NCI-H82 treated with DMSO at 0.1 percent for 48 hours (cell line): ENCODE results near the gene RAE1.

ENCODE experiments used
- DNase-seq: peaks from one replicate; lab custom pipeline; 2025; ENCODE audit not compliant: unreplicated experiment; lab: John Stamatoyannopoulos, UW

Gene RAE1

DNA sequence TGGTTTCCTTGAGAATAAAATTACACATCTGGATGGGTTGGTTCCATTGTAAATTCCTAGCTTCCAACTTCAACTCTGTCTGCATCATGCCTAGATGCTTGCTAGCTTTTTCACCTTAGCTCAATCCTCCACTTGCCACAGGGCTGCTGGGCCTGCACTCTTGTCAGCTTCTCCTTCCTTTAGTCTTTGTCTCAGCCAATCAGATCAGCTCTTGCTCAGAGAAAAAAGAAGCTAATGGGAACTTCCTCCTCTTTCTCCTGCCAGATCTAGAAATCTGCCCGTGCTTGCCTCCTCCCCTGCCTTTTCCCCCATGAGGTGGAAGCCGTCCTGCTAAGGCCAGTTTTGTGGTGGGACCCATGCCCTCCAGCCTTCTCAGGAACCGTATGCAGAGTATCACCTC is 18.5 kb downstream of the RAE1 start:
- no peak for DNase-seq

DNA sequence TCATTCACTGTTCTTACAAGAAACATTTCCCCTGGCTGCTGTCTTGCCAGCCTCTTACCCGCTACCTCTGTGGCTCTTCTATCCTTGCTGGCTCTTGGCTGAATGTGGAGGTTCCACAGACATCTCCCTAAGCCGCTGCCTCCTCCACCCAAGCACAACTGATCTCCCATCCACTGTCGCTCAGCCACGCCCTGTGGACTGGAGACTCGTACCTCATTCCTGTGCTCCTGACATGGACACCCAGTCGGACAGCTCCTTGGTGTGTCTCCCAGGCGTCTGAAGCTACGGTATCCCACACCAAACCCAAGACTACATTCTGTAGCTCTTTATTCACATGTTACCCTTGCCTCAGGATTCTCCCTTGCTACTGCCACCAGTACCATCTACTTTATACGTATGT is 19.3 kb downstream of the RAE1 start:
- DNase-seq, result no peak

DNA sequence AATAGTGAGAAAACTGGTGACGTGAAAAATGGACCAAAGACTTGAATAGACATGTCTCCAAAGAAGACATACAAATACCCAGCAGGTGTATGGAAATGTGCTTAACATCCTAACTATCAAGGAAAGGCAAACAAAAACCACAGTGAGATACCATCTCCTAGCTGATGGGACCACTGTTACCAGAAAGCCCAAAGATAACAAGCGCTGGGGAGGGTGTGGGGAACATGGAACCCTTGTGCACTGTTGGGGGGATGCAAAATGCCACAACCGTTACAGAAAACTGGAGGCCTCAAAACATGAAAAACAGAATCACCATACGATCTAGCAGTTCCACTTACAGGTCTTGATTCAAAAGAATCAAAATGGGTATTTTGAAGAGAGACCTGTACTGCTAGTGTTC is 20.3 kb downstream of the RAE1 start:
- no peak for DNase-seq

DNA sequence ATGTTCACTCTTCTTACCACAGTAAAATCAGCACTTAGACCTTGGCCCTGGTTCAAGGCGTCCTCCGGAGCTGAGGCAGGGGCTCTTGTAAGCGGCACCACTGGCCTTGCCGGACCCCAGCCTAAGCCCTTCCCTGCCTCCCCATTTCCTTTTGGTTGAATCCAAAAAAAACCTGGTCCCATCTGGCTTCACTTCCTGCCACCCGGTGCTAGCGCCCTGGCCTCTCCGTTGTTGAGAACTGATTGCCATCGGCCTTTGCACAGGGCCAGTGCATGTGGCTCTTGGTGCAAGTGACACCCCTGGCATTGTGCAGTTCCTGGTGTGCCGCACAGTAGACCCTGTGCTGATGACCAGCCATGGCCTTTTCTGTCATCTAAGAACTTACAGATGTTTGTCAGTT is 21.1 kb downstream of the RAE1 start:
- no peak for DNase-seq

DNA sequence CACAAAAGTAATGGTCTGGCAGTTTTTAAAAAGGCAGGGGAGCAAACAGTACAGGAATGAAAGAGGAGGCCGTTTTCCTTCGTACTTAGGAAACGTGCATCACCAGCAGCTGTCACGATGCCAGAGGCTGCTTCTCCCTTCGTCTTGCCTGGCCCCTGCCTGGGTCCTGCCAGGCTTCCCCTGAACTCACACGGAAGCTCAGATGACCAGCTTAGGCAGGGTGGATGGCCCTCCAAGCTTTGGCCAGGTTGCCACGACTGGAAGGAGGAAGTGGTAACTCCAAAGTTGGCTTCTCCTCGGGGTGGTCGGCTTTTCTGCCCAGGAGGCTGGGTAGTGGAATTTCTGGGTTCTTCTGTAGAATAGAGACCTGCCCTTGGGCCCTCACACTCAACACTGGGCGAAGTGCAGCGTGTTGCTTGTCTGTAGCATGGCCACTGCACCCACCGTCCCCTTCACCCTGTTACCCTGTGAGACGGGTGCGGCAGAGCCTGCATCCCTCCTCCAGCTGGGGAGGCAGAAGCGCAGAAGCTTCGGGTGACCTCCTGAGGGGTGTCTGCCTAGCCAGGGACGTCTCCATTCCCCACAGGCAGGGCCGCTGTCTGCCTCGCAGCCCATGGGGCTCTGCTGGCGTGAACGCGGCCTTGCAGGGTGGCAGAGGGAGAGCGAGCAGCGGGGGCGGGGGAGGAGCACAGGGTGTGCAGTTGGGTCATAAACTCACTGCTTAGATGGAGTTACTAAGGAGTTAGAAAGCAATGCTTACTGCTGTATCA is 21.7 kb downstream of the RAE1 start:
- no peak for DNase-seq

DNA sequence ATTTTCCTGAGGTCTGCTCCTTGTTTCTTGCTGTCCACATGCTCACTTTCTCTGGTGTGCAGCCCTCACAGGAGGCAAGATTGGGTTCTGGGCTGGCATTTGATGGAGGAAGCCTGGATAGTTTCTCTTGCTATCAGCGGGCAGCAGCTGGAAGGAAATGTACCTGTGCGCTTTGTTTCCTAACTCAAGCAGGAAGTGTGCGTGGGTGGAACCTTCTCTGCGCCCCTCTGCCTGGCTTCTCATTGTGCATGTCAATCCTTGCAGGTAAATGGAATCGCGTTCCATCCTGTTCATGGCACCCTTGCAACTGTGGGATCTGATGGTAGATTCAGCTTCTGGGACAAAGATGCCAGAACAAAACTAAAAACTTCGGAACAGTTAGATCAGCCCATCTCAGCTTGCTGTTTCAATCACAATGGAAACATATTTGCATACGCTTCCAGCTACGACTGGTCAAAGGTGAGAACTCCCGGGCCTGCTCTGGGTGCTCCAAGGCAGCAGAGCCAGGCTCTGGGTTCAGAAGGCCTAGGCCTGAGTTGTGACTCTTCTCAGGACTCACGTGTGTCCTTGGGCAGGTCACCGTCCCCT is 23.4 kb downstream of the RAE1 start:
- DNase-seq, result no peak

DNA sequence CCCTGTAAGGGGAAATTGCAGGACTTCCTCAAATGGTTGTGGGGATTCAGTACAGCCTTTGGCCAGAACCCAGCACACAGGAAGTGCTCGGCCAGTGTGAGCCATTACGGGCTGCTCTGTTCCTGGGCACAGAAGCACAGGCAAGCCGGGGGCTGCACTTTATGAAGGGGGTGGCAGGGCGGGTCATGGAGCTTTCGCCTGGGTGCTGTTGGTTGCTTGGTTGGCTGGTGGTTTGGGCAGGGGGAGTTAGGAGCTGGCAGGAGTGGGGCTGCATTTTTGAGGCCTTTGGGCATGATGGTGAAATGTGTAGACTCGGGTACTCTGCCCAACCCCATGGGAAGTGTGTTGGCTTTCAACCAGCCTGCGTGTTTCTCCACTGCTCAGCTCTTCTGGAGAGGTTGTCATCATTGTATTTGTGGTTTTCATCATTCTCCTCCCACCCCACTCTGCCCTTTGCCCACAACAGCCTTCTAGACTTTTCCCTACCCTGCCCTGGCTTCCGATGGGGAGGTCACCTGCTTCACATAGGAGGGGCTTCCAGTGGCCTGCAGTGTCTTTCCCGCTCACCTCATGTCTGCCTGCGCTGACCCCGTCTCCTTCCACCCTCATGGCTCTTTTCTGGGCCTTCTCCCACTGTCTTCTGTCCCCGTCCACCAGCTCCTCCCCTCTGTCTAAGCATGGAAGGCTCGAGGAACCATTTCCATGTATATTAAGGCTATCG is 24.0 kb downstream of the RAE1 start:
- DNase-seq, result no peak

DNA sequence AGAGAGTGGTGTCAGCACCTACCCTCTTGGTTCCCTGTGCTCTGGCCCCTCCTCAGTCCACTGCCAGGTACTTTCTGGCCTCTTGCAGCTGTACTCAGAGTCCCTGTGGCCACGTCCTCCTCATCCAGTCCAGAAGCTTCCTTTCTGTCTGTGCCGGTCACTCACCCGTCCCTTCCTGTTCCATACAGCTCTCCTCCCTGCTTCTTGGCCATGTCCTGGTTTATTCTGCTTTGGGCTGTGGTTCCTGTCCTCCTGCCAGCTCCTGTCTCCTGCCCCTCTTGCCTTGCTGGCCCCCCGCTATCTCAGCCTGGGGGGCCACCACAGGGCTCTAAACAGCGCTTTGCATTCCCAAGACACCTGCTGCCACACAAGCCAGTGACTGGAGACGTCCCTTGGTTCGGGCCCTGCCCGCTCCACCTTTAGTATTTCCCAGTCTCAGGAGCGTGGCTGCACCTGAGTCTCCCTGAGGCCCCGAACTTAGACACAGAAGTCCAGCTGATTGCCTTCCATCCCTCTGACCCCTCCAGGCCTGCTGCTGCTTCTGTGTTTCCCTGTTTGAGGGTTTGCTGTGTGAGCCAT is 24.7 kb downstream of the RAE1 start:
- no peak for DNase-seq

DNA sequence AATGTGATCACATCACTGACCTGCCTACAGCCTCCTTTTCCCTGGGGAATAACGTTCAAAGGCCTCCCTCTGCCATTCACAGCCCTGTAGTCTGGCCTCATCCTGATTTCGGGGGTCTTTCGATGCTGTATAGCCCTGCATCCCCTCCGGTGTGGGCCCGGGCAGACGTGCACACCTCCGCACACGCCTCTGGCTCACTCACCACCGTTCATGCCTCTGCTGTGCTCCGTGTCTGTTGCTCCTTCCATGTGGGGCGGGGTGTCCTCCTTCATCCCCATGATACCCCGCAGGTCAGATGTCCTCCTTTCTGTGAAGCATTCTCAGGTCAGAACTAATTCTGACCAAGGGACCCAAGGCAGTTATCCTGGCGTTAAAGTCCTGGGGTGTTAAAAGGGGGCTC is 26.3 kb downstream of the RAE1 start:
- DNase-seq, result no peak

DNA sequence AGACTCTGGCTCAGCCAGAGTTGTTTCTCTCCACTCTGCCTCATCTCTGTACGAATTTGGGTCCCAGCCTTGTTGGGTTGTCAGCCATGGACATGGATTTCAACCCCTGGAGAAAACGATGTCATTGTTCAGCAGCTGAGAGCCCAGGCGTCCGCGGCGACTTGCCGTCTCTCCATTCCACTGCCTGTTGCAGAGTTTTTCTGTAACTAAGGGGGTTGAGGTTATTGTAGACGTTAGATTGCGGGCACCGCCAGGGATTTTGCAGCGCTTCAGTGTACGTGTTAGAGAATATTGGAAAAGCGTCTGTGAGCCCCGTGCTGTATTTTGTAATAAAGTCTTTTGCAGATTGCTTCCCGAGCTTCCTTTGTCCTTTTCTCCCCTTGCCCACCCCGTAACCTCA is 27.1 kb downstream of the RAE1 start:
- DNase-seq, result no peak

DNA sequence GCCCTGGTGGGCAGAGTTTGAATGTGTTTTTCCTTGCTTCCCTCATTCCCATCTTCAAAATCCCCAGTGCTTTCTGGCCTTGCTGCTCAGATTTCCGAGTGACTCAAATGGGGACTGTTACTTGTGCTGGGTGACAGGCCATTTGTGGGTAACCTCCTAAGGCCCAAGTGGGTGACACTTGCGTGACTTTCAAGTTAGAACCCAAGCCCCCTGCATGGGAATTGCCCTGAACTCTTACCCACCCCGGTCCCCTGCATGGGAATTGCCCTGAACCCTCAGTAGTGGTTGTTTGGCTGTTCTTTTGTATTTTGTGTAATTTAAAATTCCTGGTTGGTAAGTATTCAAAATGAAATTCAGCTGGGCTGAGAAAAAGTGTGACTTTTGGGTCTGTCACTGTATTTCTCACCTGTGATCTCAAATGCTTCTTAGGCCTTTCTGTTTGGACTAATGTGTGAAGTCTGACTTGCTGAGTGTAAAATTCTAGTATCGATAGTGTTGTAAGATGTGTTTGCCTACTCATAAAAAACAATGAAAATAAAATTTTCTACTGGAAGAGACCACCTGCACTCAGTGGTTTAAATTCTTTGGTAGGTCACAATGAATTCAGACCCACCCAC is 27.7 kb downstream of the RAE1 start:
- no peak for DNase-seq

DNA sequence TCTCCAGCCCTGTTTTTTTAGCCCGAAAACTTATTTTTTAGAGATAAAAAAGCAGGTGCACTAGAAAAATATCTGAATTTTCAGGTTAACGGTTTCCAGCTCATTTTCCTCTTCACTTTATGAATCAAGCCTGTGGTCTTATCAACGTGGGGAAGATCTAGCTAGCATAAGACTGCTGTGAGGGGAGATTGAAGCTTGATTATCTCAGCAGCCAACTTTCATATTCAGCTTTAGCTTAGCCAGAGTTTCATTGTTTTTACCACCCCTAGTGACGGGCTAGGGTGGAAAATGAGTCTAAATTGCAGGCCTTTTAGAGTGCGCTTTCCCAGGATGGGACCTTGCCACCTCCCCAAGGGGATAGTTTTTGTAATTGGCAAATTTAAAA is 28.2 kb downstream of the RAE1 start:
- no peak for DNase-seq

DNA sequence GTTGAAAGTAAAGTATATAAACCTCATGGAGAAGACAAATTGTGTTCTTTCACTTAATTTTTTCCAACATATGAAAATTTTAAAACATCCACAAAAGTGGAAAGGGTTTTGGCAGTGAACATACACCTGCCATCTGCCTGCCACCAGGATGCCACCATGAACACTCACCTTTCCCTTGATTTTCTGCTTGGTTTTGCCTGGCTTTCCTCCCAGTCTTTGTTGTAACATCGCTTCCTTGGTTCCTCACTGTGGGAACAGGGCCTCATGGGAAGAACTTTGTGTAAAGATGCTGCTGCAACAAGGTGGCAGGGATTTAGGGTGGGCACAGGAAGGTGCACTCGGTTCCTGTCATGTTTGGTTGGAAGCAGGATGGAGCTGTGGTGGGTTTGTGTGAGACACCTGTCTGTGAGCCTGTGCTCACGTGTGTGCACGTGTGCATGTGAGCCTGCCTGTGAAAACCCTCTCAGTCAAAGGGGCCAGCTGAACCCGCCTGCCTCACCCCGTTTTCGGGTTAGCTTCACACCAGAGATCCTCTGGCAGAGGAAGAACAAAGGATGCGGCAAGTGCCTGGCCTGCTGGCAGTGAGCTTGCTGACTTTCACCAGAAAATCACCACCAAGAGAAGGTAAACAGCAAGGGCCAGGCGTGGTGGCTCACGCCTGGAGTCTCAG is 29.2 kb downstream of the RAE1 start:
- DNase-seq, result no peak

DNA sequence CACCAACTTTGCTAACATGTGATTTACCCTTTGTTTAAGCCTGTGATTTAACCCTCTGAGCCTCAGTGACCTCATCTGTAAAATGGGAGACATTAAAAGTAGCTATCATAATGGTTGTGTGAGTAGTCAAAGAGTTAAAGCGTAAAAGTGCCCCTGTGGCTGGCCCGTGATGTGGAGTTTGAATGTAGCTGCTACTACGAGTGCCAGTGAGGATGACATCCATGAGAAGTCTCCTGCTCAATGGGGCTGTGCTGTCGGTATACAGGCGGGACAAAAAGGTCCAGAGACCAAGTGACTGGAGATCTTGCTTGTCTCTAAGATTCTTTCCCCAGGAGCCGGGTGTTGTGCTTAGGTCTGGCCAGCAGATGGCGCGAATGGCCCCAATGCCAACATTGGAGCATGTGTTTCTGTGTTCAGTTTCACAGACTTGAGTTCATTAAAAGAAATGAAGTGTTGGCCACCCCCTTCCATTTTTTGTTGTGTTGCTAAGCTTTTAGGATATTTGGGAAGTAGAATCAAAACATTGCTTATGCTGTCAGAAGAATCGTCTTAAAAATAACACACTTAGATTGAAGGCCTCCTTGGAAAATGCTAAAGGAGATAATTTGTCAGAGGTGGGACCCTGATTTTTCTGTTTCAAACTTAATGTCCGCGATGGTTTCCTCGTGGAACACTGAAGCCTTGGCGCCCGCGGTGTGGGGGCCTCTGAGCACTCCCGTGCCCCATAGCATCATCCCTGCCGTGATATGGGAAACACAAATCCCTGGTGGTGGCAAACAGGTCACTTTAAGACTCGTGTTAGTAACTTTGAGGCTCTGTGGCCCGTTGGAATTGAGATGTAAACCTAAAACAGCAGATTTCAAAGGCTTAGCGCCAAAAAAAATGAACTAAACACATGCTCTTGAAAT is 30.8 kb downstream of the RAE1 start:
- peak; percentile 47 for DNase-seq

DNA sequence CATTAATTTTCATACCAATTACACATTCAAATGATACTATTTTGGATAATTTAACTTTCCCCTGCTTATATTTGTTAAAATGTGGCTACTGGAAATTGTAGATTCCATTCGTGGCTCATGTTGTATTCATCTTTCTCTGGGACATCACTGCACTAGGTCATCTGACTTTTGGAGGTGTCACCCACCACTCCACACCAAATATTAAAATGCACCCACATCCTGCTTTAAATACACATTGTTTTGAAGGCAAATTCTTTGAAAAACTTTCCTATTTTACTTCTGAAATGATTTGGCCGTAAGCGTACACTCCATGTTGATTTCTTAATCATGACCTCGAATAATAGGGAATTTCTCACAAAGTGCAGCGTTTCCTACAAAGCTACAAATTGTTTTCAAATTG is 31.5 kb downstream of the RAE1 start:
- no peak for DNase-seq

DNA sequence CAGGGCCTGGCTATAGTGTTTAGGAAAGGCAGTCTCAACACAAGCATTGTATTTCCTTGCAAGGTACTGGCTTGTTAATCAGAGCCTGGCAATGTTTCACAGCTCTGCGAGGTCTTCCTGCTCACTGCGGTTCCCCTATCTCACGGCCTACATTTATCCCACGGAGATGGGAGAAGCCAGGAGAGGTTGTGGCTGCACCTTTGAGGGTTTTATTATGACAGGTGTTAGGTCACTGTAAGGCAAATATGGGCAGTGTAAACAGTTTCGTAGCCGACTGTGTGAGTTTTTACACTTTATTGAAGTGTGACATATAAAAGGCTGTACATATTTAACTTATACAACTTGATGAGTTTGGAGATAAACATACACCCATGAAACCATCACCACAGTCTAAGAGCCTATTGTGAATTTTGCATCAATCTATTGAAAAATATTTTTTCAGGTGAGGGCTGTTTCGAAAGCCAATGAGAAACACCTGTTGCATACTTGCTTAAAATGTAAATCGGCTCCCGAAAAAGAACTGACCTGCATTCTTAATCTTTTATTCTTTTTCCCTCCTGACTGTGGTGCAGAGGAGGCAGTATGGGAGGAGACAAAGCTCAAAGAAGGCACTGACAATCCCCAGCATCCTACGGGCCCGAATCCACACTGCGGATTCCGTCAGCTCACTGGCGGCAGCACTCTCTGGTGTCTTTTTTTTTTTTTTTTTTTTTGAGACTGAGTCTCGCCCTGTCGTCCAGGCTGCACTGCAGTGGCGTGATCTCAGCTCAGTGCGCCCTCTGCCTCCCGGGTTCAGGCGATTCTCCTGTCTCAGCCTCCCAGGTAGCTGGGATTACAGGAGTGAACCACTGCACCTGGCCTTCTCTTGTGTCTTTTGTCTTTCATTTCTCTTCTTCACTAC is 32.6 kb downstream of the RAE1 start:
- no peak for DNase-seq

DNA sequence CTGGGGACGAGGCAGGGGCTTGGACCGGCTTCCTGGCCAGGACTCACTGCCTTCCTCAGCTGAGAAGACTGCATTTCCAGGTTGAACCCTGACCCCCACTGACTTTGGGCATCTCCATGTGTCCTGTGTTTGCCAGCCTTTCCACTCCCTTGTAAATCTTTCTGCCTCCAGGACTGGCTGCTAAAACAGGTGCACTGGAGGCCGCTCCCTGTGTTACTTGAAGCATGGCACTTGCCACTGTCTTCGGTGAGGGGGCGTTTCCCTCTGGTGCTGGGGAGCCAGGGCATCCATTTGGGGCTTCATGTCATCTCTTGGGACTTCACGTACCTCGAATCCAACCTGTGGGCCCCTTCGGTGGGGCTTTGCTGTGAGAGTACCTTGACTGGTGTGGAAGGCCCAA is 33.4 kb downstream of the RAE1 start:
- DNase-seq, result no peak

DNA sequence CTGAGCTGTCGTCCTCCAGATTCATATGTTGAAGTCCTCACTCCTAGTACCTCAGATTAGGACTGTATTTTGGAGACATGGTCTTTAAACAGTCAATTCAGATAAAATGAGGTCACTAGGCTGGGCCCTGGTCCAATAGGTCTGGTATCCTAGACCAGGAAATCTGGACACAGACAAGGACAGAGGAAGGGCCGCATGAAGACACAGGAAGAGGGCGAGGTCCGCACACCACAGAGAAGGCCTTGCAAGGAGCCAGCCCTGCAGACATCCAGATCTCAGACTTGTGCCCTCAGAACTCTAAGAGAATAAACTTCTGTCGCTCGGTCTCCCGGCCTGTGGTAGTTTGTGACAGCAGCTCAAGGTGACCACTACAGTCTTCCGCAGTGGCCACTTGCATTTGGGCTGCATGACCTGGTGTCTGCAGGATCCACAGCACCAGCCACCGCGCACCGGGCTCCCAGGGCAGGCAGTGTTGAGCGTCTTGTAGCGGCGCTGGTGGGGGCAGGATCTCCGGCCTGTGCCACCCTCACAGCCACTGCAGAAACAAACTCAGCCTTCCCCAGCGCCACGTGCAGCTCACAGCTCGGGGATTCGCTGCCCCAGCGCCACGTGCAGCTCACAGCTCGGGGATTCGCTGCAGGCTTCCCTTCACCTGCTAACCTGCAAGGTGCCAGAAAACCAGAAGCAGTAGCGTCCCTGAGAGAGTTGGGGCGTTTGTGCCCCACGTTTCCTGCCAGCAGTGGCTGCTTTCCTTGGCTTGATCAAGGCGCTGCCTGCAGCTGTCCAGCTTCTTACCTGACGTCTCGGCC is 34.1 kb downstream of the RAE1 start:
- no peak for DNase-seq
